CD14-positive monocyte (primary cell): ENCODE data around the gene GNG4. TPM values are rescaled to one million over a fixed set of nuclear protein-coding genes. Genes with fewer than 3 reads are reported as not detected.

Experiments
- DNase-seq, 3 donors: peaks; one replicate each; pipeline ENCODE4 v3.0.0-alpha.2; 2011 to 2022
- H2AFZ ChIP-seq: 2 replicates; pipeline ENCODE4 v1.6.0; 2012; ENCODE audit warnings: mild to moderate bottlenecking, low read depth, low read length, inconsistent platforms; ENCODE audit not compliant: insufficient read depth, poor library complexity, severe bottlenecking
- H3K27ac ChIP-seq, 2 donors: 1 replicate in 1 of 2; 2 replicates in 1 of 2; pipeline ENCODE4 v1.5.1; 2012 to 2013; ENCODE audit warnings: low read length in 2 of 2, control low read depth in 1 of 2, inconsistent platforms in 1 of 2, low read depth in 1 of 2, mild to moderate bottlenecking in 1 of 2
- H3K27me3 ChIP-seq, 2 donors: one replicate each; pipeline versions ENCODE4 v1.6.0 to v1.6.1; 2011 to 2013; ENCODE audit warnings: low read length in 2 of 2; ENCODE audit not compliant: control insufficient read depth in 2 of 2, insufficient read depth in 2 of 2
- H3K36me3 ChIP-seq, 2 donors: replicated peaks in 1 of 2; 1 replicate in 1 of 2; 2 replicates in 1 of 2; pipeline versions ENCODE4 v1.5.1 to v1.6.1; 2012 to 2013; ENCODE audit warnings: low read length in 2 of 2, control low read depth in 1 of 2, inconsistent platforms in 1 of 2, mild to moderate bottlenecking in 1 of 2; ENCODE audit not compliant: insufficient read depth in 2 of 2, control insufficient read depth in 1 of 2
- H3K4me1 ChIP-seq, 2 donors: 1 replicate in 1 of 2; 2 replicates in 1 of 2; pipeline versions ENCODE4 v1.5.1 to v1.6.1; 2012 to 2013; ENCODE audit warnings: low read length in 2 of 2, control low read depth in 1 of 2, inconsistent platforms in 1 of 2, mild to moderate bottlenecking in 1 of 2, moderate library complexity in 1 of 2; ENCODE audit not compliant: insufficient read depth in 2 of 2, control insufficient read depth in 1 of 2
- H3K4me2 ChIP-seq: replicated peaks from 2 replicates; pipeline ENCODE3; 2012; ENCODE audit warnings: low read length, moderate library complexity, mild to moderate bottlenecking; ENCODE audit not compliant: poor library complexity, severe bottlenecking; ENCODE audit errors: extremely low read depth
- H3K4me3 ChIP-seq, 3 experiments: fragments of 200-600 bp in 1 of 3; sonication (generic) in 1 of 3; replicated peaks in 1 of 3; 1 replicate in 2 of 3; 2 replicates in 1 of 3; pipeline ENCODE4 v1.5.1; 2011 to 2013; ENCODE audit warnings: low read length in 3 of 3, mild to moderate bottlenecking in 3 of 3, control low read depth in 2 of 3, low read depth in 2 of 3, inconsistent platforms in 1 of 3, moderate library complexity in 1 of 3
- H3K79me2 ChIP-seq: 2 replicates; pipeline ENCODE4 v1.6.0; 2012; ENCODE audit warnings: mild to moderate bottlenecking, control low read depth, inconsistent platforms, low read length, moderate library complexity; ENCODE audit not compliant: insufficient read depth
- H3K9ac ChIP-seq: 2 replicates; pipeline ENCODE4 v1.6.0; 2017; ENCODE audit warnings: low read length, mild to moderate bottlenecking; ENCODE audit not compliant: insufficient read depth, poor library complexity, severe bottlenecking
- H3K9me3 ChIP-seq, 2 donors: replicated peaks in 1 of 2; 1 replicate in 1 of 2; 2 replicates in 1 of 2; pipeline versions ENCODE4 v1.5.1 to v1.6.1; 2012 to 2013; ENCODE audit warnings: low read length in 2 of 2, control low read depth in 1 of 2; ENCODE audit not compliant: control insufficient read depth in 1 of 2, insufficient read depth in 1 of 2
- H4K20me1 ChIP-seq: 2 replicates; pipeline ENCODE4 v1.6.0; 2012; ENCODE audit warnings: mild to moderate bottlenecking, low read length, control low read depth, moderate library complexity; ENCODE audit not compliant: insufficient read depth
- H3K27ac Mint-ChIP-seq, 7 donors: one replicate each; pipeline ENCODE4 v1.8.0; 2020; ENCODE audit warnings: mild to moderate bottlenecking in 7 of 7, mixed read lengths in 7 of 7, moderate library complexity in 6 of 7, inconsistent platforms in 2 of 7
- H3K27me3 Mint-ChIP-seq, 3 donors: one replicate each; pipeline ENCODE4 v1.8.0; 2021 to 2022; ENCODE audit warnings: low read depth in 3 of 3, mild to moderate bottlenecking in 3 of 3, mixed read lengths in 3 of 3, moderate library complexity in 3 of 3, inconsistent platforms in 1 of 3
- H3K36me3 Mint-ChIP-seq, 2 donors: one replicate each; pipeline ENCODE4 v1.8.0; 2020; ENCODE audit warnings: mixed read lengths in 2 of 2, inconsistent platforms in 1 of 2, mild to moderate bottlenecking in 1 of 2
- H3K4me1 Mint-ChIP-seq: one replicate; pipeline ENCODE4 v1.8.0; 2020; ENCODE audit warnings: mild to moderate bottlenecking, mixed read lengths
- H3K4me3 Mint-ChIP-seq, 2 donors: one replicate each; pipeline ENCODE4 v1.8.0; 2020; ENCODE audit warnings: mild to moderate bottlenecking in 2 of 2, mixed read lengths in 2 of 2, moderate library complexity in 1 of 2
- H3K9me3 Mint-ChIP-seq, 7 donors: one replicate each; pipeline ENCODE4 v1.8.0; 2020 to 2022; ENCODE audit warnings: mixed read lengths in 7 of 7, mild to moderate bottlenecking in 6 of 7, moderate library complexity in 6 of 7, inconsistent platforms in 2 of 7
- WGBS: methylation state at CpG from one replicate; pipeline ENCODE4 v1.1.5; 2013; ENCODE audit warnings: missing lambda C conversion rate; ENCODE audit not compliant: insufficient coverage; 5-methylcytosine and 5-hydroxymethylcytosine counted together
- intact Hi-C, 2 donors: fragments of 100-400 bp; cut with micrococcal nuclease; formaldehyde crosslinking; loops; one replicate each; pipeline versions ENCODE4 v1.15.0 to v1.15.1; 2023
- polyA plus RNA-seq, 3 donors: library from polyadenylated mRNA; depleted of rRNA in 1 of 3; unstranded in 2 of 3; stranded (reverse) in 1 of 3; fragments of 300-500 nt in 2 of 3; fragments of >200 nt in 1 of 3; fragmentation: Illumina TruSeq in 2 of 3; gene quantifications; 1 replicate in 2 of 3; 2 replicates in 1 of 3; pipeline ENCODE4 v1.2.3, GENCODE V29; 2012 to 2021
- TF ChIP-seq, protein P1 (sequence below): fragments of 200-600 bp; IDR thresholded peaks from one replicate; pipeline ENCODE4 v1.8.0; 2022; ENCODE audit warnings: antibody characterized with exemption, mild to moderate bottlenecking

Gene GNG4
- polyA plus RNA-seq, 3 donors, result not detected

DNA sequence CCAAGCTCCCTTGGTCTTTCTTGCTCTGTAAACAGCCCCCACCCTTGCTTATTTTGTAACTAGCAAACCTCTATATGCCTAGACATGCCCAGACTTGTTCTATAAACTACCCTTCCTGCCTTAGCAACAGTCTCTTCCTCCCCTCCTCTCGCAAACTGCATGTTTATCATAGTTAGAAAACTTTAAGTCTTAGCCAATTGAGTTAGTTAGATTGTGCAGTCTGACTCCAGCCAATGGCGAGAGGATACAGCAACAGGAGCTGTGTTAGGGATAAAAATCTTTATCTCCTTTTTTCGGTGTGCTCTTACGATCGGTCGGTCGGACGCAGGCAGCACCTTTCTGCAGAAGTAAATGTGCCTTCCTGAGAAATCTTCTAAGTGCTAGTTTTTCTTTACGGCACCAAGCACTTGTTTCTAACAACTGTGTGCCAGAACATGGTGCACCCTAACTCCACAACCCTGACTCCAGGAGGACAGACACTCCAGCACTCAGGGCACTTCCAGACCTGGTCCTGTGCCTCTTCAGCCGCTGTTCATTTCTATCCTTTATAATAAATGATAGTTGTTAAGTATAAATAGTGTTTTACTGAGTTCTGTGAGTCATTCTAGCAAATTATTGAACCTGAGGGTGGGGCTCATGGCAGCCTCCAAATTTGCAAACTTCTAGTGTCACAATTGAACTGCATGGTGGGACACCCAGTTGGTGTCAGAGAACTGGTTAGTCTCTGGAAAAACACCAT lies 25.7 kb upstream of the GNG4 start:
- H3K36me3 Mint-ChIP-seq, result peaks cover 76 to 85% of the 10 kb centered on the region in 2 donors
- Histone ChIP-seq H3K4me2 (no peak overlapping the region), H3K27me3 (no peaks in the 10 kb centered on the region), H3K9me3 (peaks cover 19 to 42% of the 10 kb centered on the region in 2 donors), H3K9ac (no peak overlapping the region), H4K20me1 (peaks cover 73% of the 10 kb centered on the region), H2AFZ (no peak overlapping the region), H3K4me1 (no peaks in the 10 kb centered on the region), H3K36me3 (peaks cover 96% of the 10 kb centered on the region in 2 donors), H3K79me2 (peaks cover 14% of the 10 kb centered on the region), H3K4me3 (no peak overlapping the region), H3K27ac (no peak overlapping the region)
- TF ChIP-seq, protein P1, sequence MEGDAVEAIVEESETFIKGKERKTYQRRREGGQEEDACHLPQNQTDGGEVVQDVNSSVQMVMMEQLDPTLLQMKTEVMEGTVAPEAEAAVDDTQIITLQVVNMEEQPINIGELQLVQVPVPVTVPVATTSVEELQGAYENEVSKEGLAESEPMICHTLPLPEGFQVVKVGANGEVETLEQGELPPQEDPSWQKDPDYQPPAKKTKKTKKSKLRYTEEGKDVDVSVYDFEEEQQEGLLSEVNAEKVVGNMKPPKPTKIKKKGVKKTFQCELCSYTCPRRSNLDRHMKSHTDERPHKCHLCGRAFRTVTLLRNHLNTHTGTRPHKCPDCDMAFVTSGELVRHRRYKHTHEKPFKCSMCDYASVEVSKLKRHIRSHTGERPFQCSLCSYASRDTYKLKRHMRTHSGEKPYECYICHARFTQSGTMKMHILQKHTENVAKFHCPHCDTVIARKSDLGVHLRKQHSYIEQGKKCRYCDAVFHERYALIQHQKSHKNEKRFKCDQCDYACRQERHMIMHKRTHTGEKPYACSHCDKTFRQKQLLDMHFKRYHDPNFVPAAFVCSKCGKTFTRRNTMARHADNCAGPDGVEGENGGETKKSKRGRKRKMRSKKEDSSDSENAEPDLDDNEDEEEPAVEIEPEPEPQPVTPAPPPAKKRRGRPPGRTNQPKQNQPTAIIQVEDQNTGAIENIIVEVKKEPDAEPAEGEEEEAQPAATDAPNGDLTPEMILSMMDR, result no peak
- no peaks in the 10 kb centered on the region for H3K4me1 Mint-ChIP-seq
- no peak for DNase-seq
- 100% methylated on average over 8 of the region's 10 CpGs for WGBS
- H3K27me3 Mint-ChIP-seq, result peaks cover 0 to 1% (median 0%) of the 10 kb centered on the region in 3 donors
- intact Hi-C loops, result no loop called here
- H3K9me3 Mint-ChIP-seq, result peaks cover 13 to 24% (median 18%) of the 10 kb centered on the region in 7 donors
- no peak overlapping the region for H3K4me3 Mint-ChIP-seq
- peak overlapping the region in 2 of 7 donors; percentile 35 to 42 for H3K27ac Mint-ChIP-seq

DNA sequence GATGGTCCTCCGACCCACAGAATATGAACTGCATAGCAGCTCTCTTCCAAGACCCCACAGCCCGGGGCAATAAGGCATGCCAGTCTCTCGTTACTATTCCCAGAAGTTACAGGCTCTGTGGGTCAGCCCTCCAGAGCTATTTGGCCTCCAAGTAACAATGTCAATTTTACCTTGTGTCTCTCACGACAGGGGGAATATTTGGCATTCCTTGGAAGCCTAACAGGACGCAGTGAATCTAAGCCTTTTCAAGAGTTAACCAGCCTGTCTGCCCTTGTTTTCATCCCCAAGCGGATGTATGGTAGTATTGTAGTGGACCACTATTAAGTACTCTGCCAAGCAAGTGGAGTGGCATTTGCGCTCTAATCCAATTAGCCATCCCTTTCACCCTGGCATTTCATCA lies 24.4 kb upstream of the GNG4 start:
- Histone ChIP-seq H3K27ac (no peak overlapping the region), H3K79me2 (peaks cover 18% of the 10 kb centered on the region), H3K36me3 (peaks cover 97% of the 10 kb centered on the region in 2 donors), H3K9me3 (peaks cover 22 to 47% of the 10 kb centered on the region in 2 donors), H3K27me3 (no peaks in the 10 kb centered on the region), H4K20me1 (peaks cover 74% of the 10 kb centered on the region), H3K4me1 (no peaks in the 10 kb centered on the region), H3K9ac (no peak overlapping the region), H3K4me3 (no peak overlapping the region), H2AFZ (no peak overlapping the region), H3K4me2 (no peak overlapping the region)
- Mint-ChIP-seq H3K27me3 (peaks cover 0 to 1% (median 0%) of the 10 kb centered on the region in 3 donors), H3K4me1 (no peaks in the 10 kb centered on the region), H3K9me3 (peaks cover 16 to 24% (median 20%) of the 10 kb centered on the region in 7 donors), H3K36me3 (peaks cover 77 to 88% of the 10 kb centered on the region in 2 donors), H3K27ac (no peak overlapping the region), H3K4me3 (no peak overlapping the region)
- WGBS, result 67% methylated on average over 3 of the region's 7 CpGs
- intact Hi-C loops, result no loop called here
- TF ChIP-seq, protein P1, result no peak
- DNase-seq, result no peak
